IMR-90 (cell line): Measurements from ENCODE around the gene SAG. TPM values are rescaled to one million over a fixed set of nuclear protein-coding genes. Genes with fewer than 3 reads are reported as not detected.

Experiments used
- ATAC-seq: fragments of 200-7000 bp; cut with Tn5 transposase; 2 replicates; pipeline ENCODE4 v1.9.1; 2020; ENCODE audit warnings: low read depth, mild to moderate bottlenecking, moderate library complexity
- BruUV-seq: library from RNA; stranded (reverse); fragments of 400-500 nt; replicated peaks from 2 replicates; lab custom pipeline; 2021; lab: Mats Ljungman, UMichigan
- CTCF ChIA-PET: fragments of 300-600 bp; formaldehyde crosslinking; extraction: SDS; loops from one replicate; lab custom pipeline; 2021; ENCODE audit warnings: antibody characterized with exemption; lab: Yijun Ruan, JAX
- POLR2A ChIA-PET: fragments of 300-600 bp; sonication (Branson Sonifier 250); formaldehyde crosslinking; loops from one replicate; lab custom pipeline; 2022; ENCODE audit warnings: antibody characterized with exemption; ENCODE audit not compliant: unreplicated experiment; lab: Charles Lee
- DNase-seq: peaks from one replicate; pipeline ENCODE4 v3.0.0; 2013
- H2AFZ ChIP-seq: replicated peaks from 2 replicates; pipeline ENCODE3; 2013; ENCODE audit warnings: low read length, mild to moderate bottlenecking; ENCODE audit not compliant: poor library complexity
- H2AK5ac ChIP-seq: 2 replicates; pipeline ENCODE4 v1.6.1; 2013; ENCODE audit warnings: low read depth, low read length, inconsistent platforms
- H2AK9ac ChIP-seq: replicated peaks from 2 replicates; pipeline ENCODE3; 2013; ENCODE audit warnings: mild to moderate bottlenecking, low read depth, low read length, moderate library complexity; ENCODE audit not compliant: poor library complexity
- H2BK120ac ChIP-seq: 2 replicates; pipeline ENCODE4 v1.6.1; 2013; ENCODE audit warnings: low read depth, low read length, inconsistent platforms
- H2BK15ac ChIP-seq: 3 replicates; pipeline ENCODE4 v1.6.1; 2013; ENCODE audit warnings: low read depth, low read length, inconsistent platforms
- H2BK20ac ChIP-seq: 2 replicates; pipeline ENCODE4 v1.6.1; 2013; ENCODE audit warnings: low read depth, mild to moderate bottlenecking, inconsistent platforms, low read length, moderate library complexity
- H2BK5ac ChIP-seq: 2 replicates; pipeline ENCODE4 v1.6.1; 2013; ENCODE audit warnings: mild to moderate bottlenecking, low read depth, low read length, inconsistent platforms; ENCODE audit not compliant: poor library complexity, severe bottlenecking
- H3K14ac ChIP-seq: replicated peaks from 2 replicates; pipeline ENCODE4 v1.6.1; 2013; ENCODE audit warnings: low read depth, low read length, inconsistent platforms
- H3K18ac ChIP-seq: 2 replicates; pipeline ENCODE4 v1.6.1; 2013; ENCODE audit warnings: low read depth, low read length, control low read depth
- H3K23ac ChIP-seq: 2 replicates; pipeline ENCODE4 v1.6.1; 2013; ENCODE audit warnings: low read depth, low read length, inconsistent platforms
- H3K27ac ChIP-seq: 2 replicates; pipeline ENCODE4 v1.5.1; 2013; ENCODE audit warnings: mild to moderate bottlenecking, control low read depth, low read length; ENCODE audit not compliant: insufficient read depth
- H3K27me3 ChIP-seq: 2 replicates; pipeline ENCODE4 v1.6.1; 2013; ENCODE audit warnings: low read length; ENCODE audit not compliant: control insufficient read depth, insufficient read depth
- H3K36me3 ChIP-seq: 2 replicates; pipeline ENCODE4 v1.6.1; 2013; ENCODE audit warnings: low read length, mixed read lengths; ENCODE audit not compliant: control insufficient read depth, insufficient read depth
- H3K4ac ChIP-seq: 2 replicates; pipeline ENCODE4 v1.6.1; 2013; ENCODE audit warnings: low read depth, low read length, inconsistent platforms
- H3K4me1 ChIP-seq: 2 replicates; pipeline ENCODE4 v1.6.1; 2013; ENCODE audit warnings: low read length, mixed read lengths; ENCODE audit not compliant: control insufficient read depth, insufficient read depth
- H3K4me2 ChIP-seq: 2 replicates; pipeline ENCODE4 v1.6.1; 2013; ENCODE audit warnings: low read depth, mild to moderate bottlenecking, control low read depth, low read length, moderate library complexity
- H3K4me3 ChIP-seq: 2 replicates; pipeline ENCODE4 v1.5.1; 2013; ENCODE audit warnings: low read depth, mild to moderate bottlenecking, control low read depth, low read length, moderate library complexity; ENCODE audit not compliant: insufficient read depth
- H3K56ac ChIP-seq: 2 replicates; pipeline ENCODE4 v1.6.1; 2013; ENCODE audit warnings: low read length, inconsistent platforms; ENCODE audit not compliant: insufficient read depth; ENCODE audit errors: extremely low read depth
- H3K79me1 ChIP-seq, 2 experiments: 2 replicates each; pipeline ENCODE4 v1.6.1; 2013; ENCODE audit warnings: low read length in 2 of 2, inconsistent platforms in 1 of 2, low read depth in 1 of 2
- H3K9ac ChIP-seq: 2 replicates; pipeline ENCODE4 v1.6.1; 2013; ENCODE audit warnings: low read depth, low read length, control low read depth
- H3K9me1 ChIP-seq: 2 replicates; pipeline ENCODE4 v1.6.1; 2013; ENCODE audit warnings: low read length, inconsistent platforms; ENCODE audit not compliant: insufficient read depth
- H3K9me3 ChIP-seq: 2 replicates; pipeline ENCODE4 v1.6.1; 2013; ENCODE audit warnings: low read length; ENCODE audit not compliant: control insufficient read depth, insufficient read depth
- H4K20me1 ChIP-seq: 2 replicates; pipeline ENCODE4 v1.6.1; 2013; ENCODE audit warnings: low read length, inconsistent platforms; ENCODE audit not compliant: insufficient read depth
- H4K5ac ChIP-seq: 2 replicates; pipeline ENCODE4 v1.6.1; 2013; ENCODE audit warnings: mild to moderate bottlenecking, low read depth, low read length, control low read depth
- H4K8ac ChIP-seq, 2 experiments: 2 replicates each; pipeline ENCODE4 v1.6.1; 2013; ENCODE audit warnings: low read depth in 2 of 2, low read length in 2 of 2, control low read depth in 1 of 2, inconsistent platforms in 1 of 2
- H4K91ac ChIP-seq: 2 replicates; pipeline ENCODE4 v1.6.1; 2013; ENCODE audit warnings: low read depth, low read length, inconsistent platforms; ENCODE audit not compliant: insufficient read depth
- BHLHE40 ChIP-seq: fragments of 150-350 bp; IDR thresholded peaks from 2 replicates; pipeline ENCODE4 v1.6.1; 2016; ENCODE audit warnings: mild to moderate bottlenecking, low read depth, low read length
- CEBPB ChIP-seq: IDR thresholded peaks from 2 replicates; pipeline ENCODE4 v1.6.1; 2012; ENCODE audit warnings: low read depth, low read length, improper control_type of control experiment
- CHD1 ChIP-seq: IDR thresholded peaks from 2 replicates; pipeline ENCODE4 v1.6.1; 2012; ENCODE audit warnings: low read depth, low read length, improper control_type of control experiment
- CTCF ChIP-seq: conservative IDR thresholded peaks from 2 replicates; pipeline ENCODE4 v1.5.1; 2012; ENCODE audit warnings: mild to moderate bottlenecking, low read depth, low read length, improper control_type of control experiment
- FOS ChIP-seq: fragments of 150-350 bp; IDR thresholded peaks from 2 replicates; pipeline ENCODE4 v1.6.1; 2016; ENCODE audit warnings: low read depth, low read length
- MAFK ChIP-seq: IDR thresholded peaks from 2 replicates; pipeline ENCODE4 v1.6.1; 2012; ENCODE audit warnings: low read depth, low read length, improper control_type of control experiment
- MAZ ChIP-seq: IDR thresholded peaks from 2 replicates; pipeline ENCODE4 v1.6.1; 2012; ENCODE audit warnings: low read depth, mild to moderate bottlenecking, low read length, improper control_type of control experiment, moderate library complexity, borderline replicate concordance
- MXI1 ChIP-seq: IDR thresholded peaks from 2 replicates; pipeline ENCODE4 v1.6.1; 2012; ENCODE audit warnings: low read depth, mild to moderate bottlenecking, low read length, moderate library complexity, borderline replicate concordance
- POLR2A ChIP-seq: IDR thresholded peaks from 2 replicates; pipeline ENCODE4 v1.6.1; 2012; ENCODE audit warnings: mild to moderate bottlenecking, low read depth, low read length
- RAD21 ChIP-seq: IDR thresholded peaks from 2 replicates; pipeline ENCODE4 v1.6.1; 2012; ENCODE audit warnings: low read length, improper control_type of control experiment
- RCOR1 ChIP-seq: IDR thresholded peaks from 2 replicates; pipeline ENCODE4 v1.6.1; 2012; ENCODE audit warnings: mild to moderate bottlenecking, low read length, improper control_type of control experiment; ENCODE audit not compliant: insufficient replicate concordance
- RFX5 ChIP-seq: IDR thresholded peaks from 2 replicates; pipeline ENCODE4 v1.8.0; 2012; ENCODE audit warnings: low read depth, mild to moderate bottlenecking, low read length, moderate library complexity
- SMC3 ChIP-seq: fragments of 150-350 bp; IDR thresholded peaks from 2 replicates; pipeline ENCODE4 v1.6.1; 2016; ENCODE audit warnings: low read depth, mild to moderate bottlenecking, antibody characterized with exemption, low read length, moderate library complexity
- USF2 ChIP-seq: fragments of 150-350 bp; IDR thresholded peaks from 2 replicates; pipeline ENCODE4 v1.6.1; 2017; ENCODE audit warnings: mild to moderate bottlenecking, antibody characterized with exemption, low read length, low read depth
- WGBS, 2 experiments: methylation state at CpG; one replicate each; pipeline versions ENCODE4 v1.1.5 to v1.1.7; 2013; ENCODE audit warnings: missing lambda C conversion rate in 2 of 2; ENCODE audit not compliant: insufficient read length in 1 of 2; ENCODE audit errors: extremely low coverage in 2 of 2; 5-methylcytosine and 5-hydroxymethylcytosine counted together
- dilution Hi-C: fragments of 300-500 bp; cut with HindIII; formaldehyde crosslinking; loops from one replicate; pipeline ENCODE4 v1.14.3; 2018; ENCODE audit warnings: low sequenced_read_pairs; ENCODE audit not compliant: unreplicated experiment
- in situ Hi-C: fragments of 300-500 bp; cut with MboI; formaldehyde crosslinking; loops from 3 replicates; pipeline ENCODE4 v1.14.3; 2019; ENCODE audit warnings: low sequenced_read_pairs, inconsistent platforms, mixed read lengths
- intact Hi-C: fragments of 100-400 bp; cut with micrococcal nuclease; formaldehyde crosslinking; loops from 2 replicates; pipeline ENCODE4 v1.10.0; 2022
- polyA plus RNA-seq, 3 experiments: library from polyadenylated mRNA; depleted of rRNA; stranded (reverse); fragments of >200 nt; gene quantifications; 2 replicates each; pipeline ENCODE4 v1.2.3, GENCODE V29; 2012; ENCODE audit warnings: low replicate concordance in 1 of 3
- total RNA-seq: library from RNA; depleted of rRNA; stranded (reverse); fragments of >200 nt; gene quantifications from 2 replicates; pipeline ENCODE4 v1.2.3, GENCODE V29; 2012
- TF ChIP-seq, protein P1 (sequence below): fragments of 150-350 bp; IDR thresholded peaks from 2 replicates; pipeline ENCODE4 v1.6.1; 2016; ENCODE audit warnings: low read depth, mild to moderate bottlenecking, low read length, moderate library complexity, borderline replicate concordance

SAG gene
- total and polyA plus RNA-seq, 2 of the 4 experiments (the other 2 are of a cell fraction) = not detected

DNA sequence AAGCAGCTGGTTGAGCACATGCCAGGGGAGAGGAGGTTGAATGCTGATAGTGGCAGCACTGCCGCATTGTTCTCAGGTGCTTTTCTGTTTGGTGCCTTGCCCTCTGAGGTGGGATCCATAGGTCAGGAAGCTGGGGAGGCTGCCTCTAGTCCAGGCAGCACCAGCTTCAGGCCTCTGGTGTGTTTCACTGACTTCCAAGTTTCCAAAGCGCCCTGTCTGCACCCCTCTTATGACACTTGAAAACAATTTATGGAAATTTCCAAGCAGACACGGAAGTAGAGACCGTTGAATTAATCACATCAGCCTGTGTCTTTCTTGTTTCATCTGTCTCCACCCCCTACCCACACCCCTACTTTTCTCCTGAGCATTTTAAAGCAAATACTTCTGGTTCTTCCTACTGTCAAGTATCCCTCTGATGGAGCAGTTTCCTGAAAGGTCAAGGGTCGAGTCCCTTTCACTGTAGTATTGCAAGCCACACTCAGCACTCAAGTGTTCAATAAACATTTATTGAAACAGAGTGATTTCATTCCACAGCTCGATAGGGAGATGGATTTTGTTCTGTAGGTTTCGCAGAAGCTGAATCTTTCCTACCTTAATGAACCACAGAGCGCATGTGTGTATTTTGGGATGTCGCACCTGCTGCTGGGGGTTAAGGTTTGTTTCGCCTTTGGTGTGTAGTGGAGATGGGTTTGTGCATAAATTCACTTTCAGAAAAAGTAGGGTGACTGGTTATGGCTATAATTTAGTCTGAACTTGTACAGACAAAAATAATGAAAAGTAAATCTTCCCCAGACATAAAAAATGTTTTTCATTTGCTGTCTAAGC is 68.1 kb downstream of the SAG start:
- no peak overlapping the region for H4K8ac ChIP-seq
- no TSS peak for BruUV-seq
- H3K4me2 ChIP-seq = no peak overlapping the region
- H2AK9ac ChIP-seq = no peak overlapping the region
- no peaks in the 10 kb centered on the region for H3K9me3 ChIP-seq
- no peak overlapping the region for H3K14ac ChIP-seq
- no peak overlapping the region for H4K91ac ChIP-seq
- H3K4me3 ChIP-seq = no peak overlapping the region
- H3K36me3 ChIP-seq = peaks cover 1% of the 10 kb centered on the region; the same call in 1 of the 2 replicates
- H3K56ac ChIP-seq = no peak overlapping the region
- POLR2A ChIA-PET = no interaction called here
- 56% methylated on average over 3 of the region's 10 CpGs; no CpG with 5 or more reads in 1 of the 2 experiments for whole genome bisulfite sequencing, 2 experiments
- H4K20me1 ChIP-seq = peaks cover 7% of the 10 kb centered on the region
- H3K27ac ChIP-seq = no peak overlapping the region
- no peak overlapping the region for H4K5ac ChIP-seq
- no peak overlapping the region for H2BK5ac ChIP-seq
- no peaks in the 10 kb centered on the region; the same call in 1 of the 2 replicates for H3K4me1 ChIP-seq
- H2BK120ac ChIP-seq = no peak overlapping the region
- dilution Hi-C loops = no loop called here
- H3K9me1 ChIP-seq = peaks cover 8% of the 10 kb centered on the region
- no peak overlapping the region for H3K4ac ChIP-seq
- no peak for DNase-seq
- H2AK5ac ChIP-seq = no peak overlapping the region
- in situ Hi-C loops = no loop called here
- no peak overlapping the region for H2AFZ ChIP-seq
- H3K18ac ChIP-seq = no peak overlapping the region
- ATAC-seq = no peak
- no peak overlapping the region for H2BK20ac ChIP-seq
- H3K9ac ChIP-seq = no peak overlapping the region
- H3K23ac ChIP-seq = no peak overlapping the region
- no peaks in the 10 kb centered on the region for H3K27me3 ChIP-seq
- no peak overlapping the region for H2BK15ac ChIP-seq
- H3K79me1 ChIP-seq = peaks cover 11 to 24% of the 10 kb centered on the region in 2 experiments
- intact Hi-C loops = no loop called here
- CTCF ChIA-PET = interaction anchor here (0.5 to 1.0 kb wide), 2 partner anchors 29 to 1236 kb away, joined by 3 read pairs; no protein-coding TSS in a partner anchor
- TF ChIP-seq, protein P1, sequence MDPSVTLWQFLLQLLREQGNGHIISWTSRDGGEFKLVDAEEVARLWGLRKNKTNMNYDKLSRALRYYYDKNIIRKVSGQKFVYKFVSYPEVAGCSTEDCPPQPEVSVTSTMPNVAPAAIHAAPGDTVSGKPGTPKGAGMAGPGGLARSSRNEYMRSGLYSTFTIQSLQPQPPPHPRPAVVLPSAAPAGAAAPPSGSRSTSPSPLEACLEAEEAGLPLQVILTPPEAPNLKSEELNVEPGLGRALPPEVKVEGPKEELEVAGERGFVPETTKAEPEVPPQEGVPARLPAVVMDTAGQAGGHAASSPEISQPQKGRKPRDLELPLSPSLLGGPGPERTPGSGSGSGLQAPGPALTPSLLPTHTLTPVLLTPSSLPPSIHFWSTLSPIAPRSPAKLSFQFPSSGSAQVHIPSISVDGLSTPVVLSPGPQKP = no peak
- TF ChIP-seq FOS (no peak), CEBPB (no peak), BHLHE40 (no peak), USF2 (no peak), POLR2A (no peak), MXI1 (no peak), RFX5 (no peak), MAFK (no peak), MAZ (no peak), RCOR1 (no peak), CHD1 (no peak), CTCF (no peak), SMC3 (no peak), RAD21 (no peak)
